M059J (cell line): ENCODE measurements around the gene FBXO24. TPM values are rescaled to one million over a fixed set of nuclear protein-coding genes. Genes with fewer than 3 reads are reported as not detected.

Experiments used
- DNase-seq: peaks from one replicate; pipeline ENCODE4 v3.0.0-alpha.2; 2012; ENCODE audit warnings: low read depth
- total RNA-seq: library from RNA; depleted of rRNA; stranded (reverse); fragments of >200 nt; shearing (Covaris generic); gene quantifications from 2 replicates; pipeline ENCODE4 v1.2.3, GENCODE V29; 2014

The FBXO24 gene
- total RNA-seq, 1 experiment from 2014 or later = 0.44 TPM

DNA sequence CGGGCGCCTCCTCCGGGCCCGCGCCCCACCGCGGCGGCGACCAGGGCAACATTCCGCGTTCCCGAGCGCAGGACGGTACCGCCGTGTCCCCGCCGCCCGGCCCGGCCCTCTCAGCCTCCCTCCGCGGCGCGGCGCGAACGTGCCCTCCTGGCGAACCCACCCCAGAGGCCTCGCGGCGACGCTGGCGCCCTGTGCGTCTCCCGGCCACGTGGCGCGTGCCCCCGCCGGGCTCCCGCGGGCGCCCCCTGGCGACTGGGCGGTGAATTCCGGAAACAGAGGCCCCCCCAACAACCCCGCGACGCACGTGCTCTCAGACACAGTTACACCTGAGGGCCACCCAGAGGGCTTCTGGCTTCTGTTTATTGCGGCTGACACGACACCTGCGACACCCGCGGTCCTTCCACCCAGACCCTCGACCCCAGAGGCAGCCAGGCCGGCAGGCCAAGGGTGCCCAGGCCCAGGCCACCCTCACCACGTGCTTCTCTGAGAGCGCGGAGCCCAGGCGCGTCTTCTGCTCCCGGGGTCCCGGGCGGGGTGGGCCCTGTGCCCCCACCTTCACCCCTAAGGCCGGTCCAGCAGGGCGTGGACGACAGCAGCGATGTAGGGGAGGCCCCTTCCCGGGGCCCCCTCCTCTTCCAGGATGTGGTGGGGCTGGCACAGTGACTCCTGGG lies 12.3 kb upstream of the FBXO24 start, which contains the start of gene SAP25:
TSS of gene SAP25 (minus strand) at position 210 of the 671 bp plus-strand sequence. CDS start at position 52, 158 bp downstream.
- no peak for DNase-seq

DNA sequence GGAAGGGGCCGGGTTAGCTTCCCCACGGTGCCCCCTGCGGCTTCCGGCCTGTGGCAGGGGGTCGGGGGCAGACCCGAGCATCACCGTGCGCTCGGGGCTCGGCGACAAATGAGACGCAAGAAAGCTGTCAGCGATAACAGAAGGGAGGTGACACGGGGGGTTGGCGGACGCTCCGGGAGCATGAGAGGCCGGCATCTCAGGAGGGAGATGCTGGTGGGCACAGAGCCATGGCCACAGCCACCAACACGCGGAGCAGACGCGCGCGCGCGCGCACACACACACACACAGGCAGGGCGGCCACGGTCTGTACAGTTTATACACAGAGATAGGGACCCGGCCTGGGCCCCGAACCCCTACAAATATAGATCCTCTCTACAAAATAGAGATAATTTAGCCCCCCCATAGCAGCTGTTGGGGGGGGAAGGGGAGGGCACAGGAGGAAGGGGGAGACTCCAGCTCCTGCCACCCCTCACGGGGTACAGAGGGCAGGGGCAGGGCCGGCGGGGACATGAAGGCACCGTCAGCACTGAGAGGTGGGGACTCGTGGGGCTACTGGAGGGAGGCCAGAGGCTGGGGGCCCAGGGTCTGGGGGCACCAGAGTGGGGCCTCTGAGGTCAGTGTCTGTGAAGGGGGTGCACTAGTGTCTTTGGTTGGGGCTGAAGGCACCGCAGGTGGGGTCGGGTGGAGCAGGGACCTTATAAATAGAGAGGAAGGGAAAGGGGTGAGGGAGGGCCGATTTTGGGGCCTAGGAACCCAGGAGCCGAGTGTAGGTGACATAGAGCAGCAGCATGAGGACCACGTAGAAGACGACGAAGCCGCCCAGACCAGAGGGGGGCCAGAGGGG lies 11.5 kb upstream of the FBXO24 start:
- DNase-seq = no peak

DNA sequence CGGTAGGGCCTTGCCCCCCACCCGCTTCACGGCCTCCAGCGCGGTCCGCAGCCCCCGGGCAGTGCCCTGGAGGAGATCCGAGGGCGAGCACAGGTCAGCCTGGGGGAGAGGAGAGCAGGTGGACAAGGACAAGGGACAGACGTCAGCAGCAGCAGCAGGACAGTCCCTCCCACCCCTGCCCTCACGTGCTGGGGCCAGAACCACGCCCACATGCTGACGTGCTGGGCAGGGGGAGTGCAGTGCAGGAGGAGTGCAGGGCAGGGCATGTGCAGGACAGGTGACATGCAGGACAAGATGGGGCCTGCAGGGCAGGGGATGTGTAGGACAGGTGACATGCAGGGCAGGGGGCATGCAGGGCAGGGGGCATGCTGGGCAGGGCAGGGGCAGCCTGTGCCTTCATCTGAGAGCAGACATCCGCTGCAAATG lies 10.9 kb upstream of the FBXO24 start:
- no peak for DNase-seq

DNA sequence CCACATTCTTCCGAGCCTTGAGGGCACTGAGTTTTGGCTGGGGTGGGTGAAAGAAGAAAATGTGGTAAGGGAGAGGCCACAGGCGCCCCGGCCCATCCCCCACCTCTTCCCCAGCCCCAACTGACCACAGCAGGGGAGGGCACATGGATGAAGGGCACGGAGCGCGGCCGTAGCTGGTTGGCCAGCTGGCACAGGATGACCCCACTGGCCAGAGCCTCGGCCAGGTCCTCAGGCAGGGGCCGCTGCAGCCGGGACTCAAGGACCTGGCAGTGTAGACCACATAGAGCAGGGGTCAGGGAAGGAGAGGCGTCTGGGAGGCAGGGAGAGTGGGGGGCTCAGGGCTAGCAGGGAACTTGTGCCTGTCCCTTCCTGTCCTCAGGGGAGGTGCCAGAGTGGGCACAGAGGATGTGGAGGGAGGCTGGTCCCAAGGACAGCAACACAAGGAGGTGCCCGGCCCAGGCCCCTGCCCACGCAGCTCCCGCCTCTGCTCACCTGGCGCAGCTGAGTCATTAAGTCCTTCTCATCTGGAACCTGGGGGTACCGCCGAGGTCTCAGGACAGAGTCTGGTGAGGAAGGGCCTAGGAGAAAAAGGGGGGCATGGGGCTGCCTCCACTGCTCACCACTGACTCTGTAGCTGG lies 10.3 kb upstream of the FBXO24 start:
- no peak for DNase-seq

DNA sequence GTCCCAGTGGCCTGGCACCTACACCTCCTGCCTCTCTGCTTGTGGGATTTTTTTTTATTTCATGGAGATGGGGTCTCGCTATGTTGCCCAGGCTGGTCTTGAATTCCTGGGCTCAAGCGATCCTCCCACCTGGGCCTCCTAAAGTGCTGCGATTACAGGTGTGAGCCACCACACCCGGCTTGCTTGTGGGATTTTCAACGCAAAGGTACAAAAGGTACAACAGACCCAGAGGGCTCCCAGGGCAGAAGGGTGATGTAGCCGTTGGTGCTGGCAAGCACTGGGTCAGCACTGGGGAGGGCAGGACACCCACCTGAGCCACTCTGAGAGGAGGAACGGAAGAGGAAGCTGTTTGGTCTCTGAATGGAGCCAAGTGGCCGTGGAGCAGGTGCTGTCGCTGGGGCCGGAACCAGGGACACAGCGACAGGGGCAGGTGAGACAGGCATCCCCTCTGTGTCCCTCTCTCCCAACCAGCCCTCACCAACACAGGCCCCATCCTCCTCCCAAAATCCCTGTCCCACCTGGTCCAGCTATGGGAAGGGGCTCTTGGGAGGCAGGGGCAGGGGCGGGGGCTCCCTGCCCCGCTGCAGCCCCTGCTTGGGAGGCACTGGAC lies 9.6 kb upstream of the FBXO24 start:
- no peak for DNase-seq

DNA sequence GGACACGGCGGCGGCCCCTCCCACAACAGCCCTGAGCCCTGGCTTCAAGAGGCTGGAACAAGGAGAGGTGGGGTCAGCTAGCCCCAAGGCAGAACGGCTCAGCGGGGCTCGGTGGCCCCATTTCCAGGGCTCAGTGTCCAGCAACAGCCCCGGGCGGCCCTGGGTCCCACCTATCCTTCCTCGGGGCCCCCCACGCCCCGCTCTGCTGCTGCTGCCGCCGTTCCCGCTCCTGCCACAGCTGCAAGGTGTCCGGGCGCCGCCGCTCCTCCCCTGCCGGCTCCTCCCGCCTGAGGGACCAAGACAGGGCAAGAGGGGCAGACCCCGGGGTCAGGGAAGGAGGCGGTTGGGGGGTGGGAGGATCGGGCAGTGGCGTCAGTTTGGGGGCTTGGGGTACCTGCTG lies 9.0 kb upstream of the FBXO24 start:
- DNase-seq = no peak

DNA sequence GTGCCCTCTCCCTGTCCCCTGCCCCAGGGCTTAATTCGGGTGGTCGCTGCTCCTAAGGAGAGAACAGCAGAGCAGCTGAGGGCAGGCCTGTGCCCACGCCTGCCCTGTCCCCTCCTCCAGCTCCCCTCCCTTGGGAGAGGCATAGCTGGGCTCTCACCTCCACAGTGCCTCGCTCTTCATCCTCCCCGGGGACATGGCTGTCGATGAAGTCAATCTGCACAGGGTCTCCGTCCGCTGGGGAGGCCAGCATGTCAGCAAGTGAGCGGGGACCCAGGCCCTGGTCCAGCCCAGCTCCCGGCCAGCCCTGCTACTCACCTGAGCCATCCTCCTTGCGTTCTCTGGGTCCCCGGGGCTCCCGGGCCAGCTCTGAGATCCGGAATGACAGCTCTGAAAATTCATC lies 8.6 kb upstream of the FBXO24 start:
- no peak for DNase-seq

DNA sequence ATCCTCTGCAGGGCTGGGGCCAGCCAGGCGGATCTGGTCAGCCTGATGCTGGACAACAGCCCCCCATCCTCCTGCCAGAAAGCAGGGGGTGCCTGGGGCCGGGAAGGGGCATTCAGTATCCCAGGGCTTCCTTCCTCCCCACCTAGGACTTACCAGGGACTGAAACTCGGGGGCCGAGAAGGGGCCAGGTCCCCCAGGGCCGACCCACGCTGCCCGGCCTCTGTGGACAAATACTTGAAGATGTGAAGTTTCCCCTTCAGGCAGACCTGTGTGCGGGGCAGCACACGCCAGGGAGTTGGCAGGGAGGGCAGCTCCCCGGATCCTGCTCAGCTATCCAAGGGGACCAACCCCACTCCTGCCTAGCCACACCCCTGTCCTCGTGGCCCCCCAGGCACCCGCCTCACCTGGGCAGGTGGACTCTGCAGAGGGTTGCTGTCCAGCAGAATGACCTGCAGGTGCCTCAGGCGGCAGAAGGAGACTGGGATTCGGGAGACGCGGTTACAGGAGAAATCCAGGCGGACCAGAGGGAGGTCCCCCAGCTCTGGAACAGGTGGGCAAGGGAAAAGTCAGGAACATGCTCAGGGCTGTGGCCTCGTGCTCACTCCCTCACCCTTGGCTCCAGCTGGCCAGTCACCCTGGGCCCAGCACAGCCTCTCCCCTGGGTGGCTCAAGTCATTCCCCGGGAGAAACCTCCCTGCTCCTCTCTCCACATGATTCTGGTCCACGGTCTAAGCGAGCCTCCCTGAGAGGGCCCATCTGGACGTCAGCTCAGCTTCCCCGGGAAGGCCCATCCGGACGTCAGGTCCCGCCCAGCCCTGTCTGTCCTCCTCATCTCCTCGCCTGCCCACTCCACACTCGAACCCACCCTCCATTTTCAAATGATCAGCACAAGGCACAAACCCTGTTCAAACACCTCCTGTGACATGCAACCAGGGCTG lies 7.6 kb upstream of the FBXO24 start:
- DNase-seq = no peak

DNA sequence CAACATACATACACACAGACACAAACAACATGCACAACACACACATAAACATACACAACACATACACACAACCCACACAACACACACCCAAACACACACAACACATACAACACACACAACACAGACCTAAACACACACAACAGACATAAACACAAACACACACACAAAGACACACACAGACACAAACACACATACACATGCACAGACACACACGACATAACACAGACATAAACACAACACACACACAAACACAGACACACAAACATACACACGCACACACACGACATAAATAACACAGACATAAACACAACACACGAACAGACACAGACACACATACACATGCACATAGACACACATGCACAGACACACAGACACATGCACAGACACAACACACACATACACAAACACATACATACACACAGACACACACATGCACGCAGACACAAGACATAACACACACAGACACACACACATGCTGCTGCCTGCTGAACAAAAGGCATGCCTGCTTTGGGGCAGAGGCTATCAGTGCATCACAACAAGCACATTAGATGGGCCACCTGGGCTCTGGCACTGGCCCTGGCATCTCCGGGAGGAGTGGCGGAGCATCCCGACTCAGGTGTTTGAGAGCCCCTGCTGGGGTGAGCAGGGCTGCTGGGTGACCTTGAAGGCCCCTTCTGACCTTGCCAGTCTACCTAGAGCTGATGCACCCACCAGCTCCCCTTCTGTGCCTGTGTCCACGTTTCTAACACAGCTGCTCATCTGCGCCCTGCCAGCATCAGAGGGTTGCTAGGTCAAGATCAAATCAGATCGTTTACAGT lies 5.5 kb upstream of the FBXO24 start:
- DNase-seq = no peak

DNA sequence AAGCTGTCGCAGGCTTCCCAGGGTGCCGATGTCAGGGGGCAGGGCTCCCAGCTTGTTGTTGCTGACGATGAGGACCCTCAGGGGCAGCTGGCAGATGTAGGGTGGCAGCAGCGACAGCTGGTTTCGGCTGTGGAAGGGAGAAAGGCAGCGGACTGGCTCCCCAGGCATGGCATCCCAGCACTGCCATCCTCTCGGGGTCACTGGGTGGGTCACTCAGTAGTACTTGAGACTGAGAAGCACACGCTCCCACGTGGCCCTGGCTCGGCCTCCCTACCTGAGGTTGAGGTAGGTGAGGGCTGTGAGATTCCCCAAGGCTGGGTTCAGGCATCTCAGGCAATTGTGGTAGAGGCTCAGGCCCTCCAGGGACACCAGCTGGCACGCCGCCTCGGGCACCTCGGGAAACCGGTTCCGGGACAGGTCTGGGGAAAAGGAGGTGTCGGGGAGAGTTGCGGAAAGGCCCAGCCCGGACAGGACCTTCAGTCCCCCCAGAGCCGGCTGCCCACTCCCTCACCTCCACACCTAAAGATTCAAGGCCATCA lies 4.0 kb upstream of the FBXO24 start:
- no peak for DNase-seq

DNA sequence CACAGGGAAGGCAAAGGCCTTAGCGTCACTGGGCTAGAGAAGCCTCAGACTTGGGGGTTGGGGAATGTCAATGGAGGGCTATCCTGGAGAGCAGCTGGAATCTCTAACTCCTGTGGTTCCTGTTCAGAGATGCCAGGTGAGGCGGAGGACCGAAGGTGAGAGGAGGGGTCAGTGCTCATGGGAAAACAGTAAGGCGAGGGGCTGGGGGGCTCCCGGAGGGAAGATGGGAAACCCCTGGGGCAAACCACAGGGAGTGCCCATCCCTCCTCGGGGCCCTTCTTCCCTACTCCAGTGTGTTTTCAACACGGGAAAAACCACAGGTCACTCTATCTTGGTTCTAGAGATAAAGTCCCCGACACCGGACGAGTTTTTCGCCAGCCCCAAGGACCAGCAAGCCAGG lies 3.5 kb upstream of the FBXO24 start:
- DNase-seq = no peak

DNA sequence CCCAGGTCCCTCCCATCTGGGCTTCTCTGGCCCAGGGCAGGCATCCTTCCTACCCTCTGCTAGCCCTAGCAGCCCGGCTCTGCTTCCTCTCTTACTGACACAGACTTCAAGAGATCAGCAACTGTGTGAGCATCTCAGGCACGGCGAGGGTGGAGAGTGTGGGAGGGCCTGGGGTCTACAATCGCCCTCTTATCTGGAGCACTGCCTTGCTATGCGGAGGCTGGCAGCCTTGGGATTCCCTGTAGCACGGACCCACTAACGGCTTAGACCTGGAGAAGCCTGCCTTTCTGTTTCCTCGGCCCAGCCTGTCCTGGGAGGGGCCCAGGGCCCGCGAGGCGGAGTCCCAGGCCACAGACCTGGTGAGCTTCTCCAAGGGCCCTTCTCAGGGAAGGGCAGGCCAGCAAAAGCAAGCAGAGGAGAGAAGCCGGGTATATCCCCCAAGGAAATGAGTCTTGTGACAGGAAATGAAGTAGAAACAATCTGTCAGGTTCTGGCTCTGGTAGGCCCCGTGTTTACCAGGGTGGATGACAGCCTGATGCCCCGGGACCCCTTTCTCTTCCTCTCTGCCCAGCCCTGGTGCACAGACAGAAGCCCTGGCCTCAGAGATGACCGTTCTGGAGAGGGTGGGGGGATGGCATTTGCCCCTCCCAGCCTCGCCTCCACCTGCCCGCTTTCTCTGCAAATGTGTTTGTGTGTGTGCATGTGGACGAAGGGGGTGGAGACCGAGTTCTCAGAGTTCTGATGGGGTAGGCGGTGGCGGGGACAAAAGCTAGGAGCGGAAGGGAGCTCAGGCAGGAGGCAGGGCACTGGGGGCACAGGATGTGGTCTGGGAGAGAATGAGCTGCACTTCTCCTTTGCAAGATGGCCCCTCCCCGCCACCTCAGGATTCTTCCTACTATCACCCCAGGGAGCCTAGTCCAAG lies 2.7 kb upstream of the FBXO24 start:
- DNase-seq = no peak

DNA sequence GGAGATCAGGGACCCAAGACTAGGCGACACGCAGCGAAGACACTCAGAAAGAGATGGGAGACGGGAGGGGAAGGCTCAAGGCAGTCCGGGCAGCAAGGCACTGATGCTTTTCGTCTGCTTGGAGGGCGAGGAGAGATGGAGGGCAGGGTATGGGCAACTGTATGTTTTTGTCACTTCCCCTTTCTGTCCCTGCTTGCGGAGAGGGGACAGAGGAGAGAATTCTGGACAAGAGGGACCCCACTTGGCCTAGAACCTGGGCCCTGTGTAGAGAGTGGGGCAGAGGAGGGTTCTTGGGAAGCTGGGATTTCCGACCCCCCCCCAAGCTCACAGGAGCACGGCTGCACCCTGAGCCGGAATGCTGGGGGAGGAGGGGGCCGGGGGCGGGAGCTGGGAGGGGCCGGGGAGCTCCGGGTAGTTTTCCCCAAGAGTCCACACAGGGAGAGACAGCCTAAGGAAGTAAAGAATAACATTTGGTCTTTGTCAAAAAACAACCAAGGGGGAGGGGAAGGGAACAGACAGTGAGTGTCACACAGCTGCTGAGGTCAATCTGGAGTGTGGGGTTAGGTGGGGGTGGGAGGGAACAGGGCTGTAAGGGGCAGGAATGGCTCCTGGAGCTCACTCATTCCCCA lies 2.0 kb upstream of the FBXO24 start:
- no peak for DNase-seq

DNA sequence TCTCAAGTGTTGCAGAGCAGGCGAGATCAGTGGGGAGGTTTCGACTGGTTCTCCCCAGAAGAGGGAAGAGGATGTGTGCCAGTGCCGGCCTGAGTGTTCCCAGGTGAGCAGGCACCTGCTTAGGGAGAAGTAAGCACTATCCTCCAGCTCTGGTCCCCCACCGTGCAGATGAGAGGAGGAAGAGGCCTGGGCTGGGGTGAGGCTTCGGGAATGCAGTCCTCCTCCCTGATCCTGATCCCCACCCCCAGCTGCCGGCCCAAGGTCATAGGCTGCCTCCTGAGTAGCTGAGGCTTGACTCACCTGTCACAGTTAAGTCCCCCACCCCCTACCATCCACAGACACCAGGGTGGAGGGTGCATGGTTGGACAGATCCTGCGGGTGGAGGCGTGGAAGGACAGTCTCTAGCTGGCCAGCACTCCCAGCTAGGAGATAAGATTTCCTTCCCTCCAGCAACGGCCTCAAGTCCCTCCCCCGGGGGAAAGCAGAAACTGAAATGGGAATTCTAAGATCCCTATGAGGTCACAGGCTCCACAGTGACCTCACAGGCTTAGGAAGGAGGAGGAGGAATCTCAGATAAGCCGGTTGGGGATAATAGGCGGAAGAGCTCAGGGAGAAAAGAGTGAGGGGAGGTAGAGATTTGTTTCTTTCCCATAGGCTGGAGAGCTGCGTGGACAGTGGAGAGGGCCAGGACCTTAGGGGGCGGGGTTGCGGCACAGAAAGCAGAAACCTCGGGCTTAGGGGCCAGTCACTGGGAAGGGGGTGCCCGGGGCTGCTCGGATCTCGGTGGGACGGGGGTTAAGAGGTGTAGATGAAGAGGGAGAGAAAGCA lies 1.2 kb upstream of the FBXO24 start:
- DNase-seq = peak; percentile 70

DNA sequence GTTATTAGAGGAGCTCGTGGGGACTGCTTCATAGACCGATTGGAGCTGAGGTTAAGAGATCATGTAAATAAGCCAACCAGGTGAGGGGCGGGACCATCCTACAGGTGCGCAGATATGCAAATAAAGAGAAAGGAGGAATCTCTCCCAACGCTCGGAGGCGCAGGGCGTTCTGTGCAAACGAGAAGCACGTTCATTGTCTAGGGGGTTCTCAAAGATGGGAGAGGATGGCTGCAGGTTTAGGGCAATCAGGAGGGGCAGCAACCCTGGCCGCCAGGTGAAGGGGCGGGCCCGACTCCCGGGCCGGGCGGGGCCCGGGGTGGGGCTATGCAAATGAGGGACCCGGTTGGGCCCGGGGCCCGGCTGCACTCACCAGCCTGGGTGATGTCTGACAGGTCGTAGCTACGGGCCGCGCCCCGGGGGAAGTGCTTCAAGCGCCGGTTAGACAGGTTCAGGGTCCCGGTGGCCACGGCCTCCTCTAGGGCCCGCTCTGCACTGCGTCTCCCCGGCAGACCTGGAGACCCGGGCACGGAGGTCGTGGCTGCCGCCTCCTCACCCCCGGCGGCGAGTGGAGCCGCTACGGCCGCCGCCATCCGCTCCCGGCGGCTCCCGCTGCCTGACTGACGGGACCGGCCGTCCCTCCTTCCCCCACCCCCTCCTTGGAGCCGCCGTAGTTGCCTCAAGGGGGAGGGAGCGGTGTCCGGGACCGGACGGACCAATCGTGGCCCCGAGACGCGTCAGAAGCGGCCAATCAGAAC lies 440 bp upstream of the FBXO24 start, which contains the start of gene LRCH4:
TSS of gene LRCH4 (minus strand) at position 619 of the 755 bp plus-strand sequence. CDS start at position 590, 29 bp downstream.
- peak; percentile 38 for DNase-seq

DNA sequence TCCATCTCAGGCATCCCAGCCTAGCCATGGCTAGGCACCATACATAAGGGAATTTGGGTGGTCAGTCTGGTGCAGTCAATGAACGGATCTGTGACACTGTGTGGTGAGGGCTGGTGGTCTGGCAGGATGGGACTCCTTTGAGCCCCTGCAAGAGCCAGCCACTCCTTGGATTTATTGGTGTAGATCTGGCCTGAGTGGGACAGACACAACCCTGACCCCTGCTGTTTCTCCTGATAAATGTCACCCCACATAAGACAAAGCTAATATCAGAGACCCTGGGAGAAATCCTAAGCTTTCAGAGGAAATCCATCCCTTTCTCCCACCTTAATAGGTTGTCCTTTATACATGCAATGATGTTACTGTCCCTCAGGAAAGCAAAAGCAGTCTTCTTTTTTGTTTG lies 2.3 kb downstream of the FBXO24 start:
- DNase-seq = peak; percentile 51
